Measurements from ENCODE around the gene SH3BGRL3.

The SH3BGRL3 gene

DNA sequence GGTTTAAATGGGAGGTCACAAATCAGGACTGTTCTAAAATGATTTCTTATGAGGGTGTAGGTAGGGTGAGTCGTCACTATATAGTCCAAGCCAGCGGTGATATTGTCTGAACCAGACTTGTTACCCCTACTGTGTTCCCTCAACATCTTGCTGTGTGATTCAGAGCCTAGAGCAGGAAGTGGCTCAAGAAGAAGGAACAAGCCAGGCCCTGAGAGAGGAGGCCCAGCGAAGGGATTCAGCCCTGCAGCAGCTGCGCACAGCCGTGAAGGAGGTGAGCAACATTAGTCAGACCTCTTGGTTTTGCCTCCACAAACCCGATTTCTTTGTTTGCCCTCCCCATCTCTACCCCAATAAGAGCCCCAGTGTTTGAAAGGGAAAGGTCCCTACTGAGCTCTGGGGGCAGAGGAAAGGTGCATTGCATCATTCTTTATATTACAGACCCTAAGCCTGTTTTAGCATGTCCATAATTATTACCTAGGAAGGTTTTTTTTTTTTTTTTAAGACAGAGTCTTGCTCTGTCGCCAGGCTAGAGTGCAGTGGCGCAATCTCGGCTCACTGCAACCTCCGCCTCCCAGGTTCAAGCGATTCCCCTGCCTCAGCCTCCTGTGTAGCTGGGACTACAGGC lies 5.0 kb upstream of the SH3BGRL3 start:
- H3K4ac ChIP-seq (ENCODE audit: low read length), result no peak overlapping the region
- peaks cover 5 to 8% of the 10 kb centered on the region in 2 donors for H3K4me1 ChIP-seq (ENCODE audit: control insufficient read depth in 2 of 2, insufficient read depth in 1 of 2, low read depth in 1 of 2, low read length in 2 of 2)

DNA sequence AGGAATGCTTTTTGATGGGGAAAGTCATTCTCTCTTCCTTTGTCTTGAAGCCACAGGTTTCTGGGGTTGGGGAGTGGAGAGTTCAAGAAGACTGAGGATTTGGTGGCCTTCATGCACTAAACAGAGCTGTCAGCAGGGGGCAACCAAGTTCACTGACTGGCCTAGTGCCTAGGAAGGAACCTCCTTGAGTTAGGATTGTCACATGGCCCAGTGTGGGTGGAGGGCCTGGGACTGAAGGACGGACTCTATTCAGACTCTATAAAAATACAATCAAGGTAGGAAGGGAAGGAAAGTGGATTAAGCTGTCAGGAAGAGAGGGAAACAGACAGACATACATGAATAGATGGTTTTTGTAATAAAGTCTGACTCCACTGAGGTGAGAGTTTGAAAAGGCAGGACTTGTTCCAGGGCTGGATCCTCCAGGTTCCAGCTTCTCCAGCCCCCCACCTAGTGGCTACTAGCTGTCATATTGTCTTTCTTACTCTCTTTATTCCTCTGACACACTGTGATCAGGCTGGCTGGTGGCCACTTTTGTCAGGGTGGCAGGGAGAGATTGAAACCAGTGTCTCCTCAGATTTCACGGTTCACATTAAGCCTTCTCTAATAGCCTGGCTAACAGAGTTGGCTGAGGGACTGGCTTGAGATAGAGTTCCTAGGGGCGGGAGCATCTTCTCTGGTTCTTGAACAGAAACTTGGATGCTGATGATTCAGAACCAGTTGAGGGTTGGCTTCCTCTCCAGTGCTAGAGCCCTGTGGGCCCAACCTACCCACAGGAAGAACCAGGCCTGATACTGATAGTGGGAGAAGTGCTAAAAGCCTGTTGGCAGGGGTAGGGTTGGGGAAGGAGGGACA lies 4.1 kb upstream of the SH3BGRL3 start:
- no peak overlapping the region for H3K18ac ChIP-seq (ENCODE audit: low read length)
- H3K27ac ChIP-seq (replicated peaks; ENCODE audit: low read length), result no peak overlapping the region
- no peak overlapping the region for H3K23ac ChIP-seq (ENCODE audit: low read depth, low read length, poor library complexity)
- no peak overlapping the region for H4K8ac ChIP-seq (ENCODE audit: low read depth, low read length)
- no peak overlapping the region for H2BK120ac ChIP-seq (ENCODE audit: low read depth, low read length)
- H2BK15ac ChIP-seq (ENCODE audit: low read length), result no peak overlapping the region
- no peak overlapping the region for H3K4ac ChIP-seq (ENCODE audit: low read length)
- WGBS, 2 donors (ENCODE audit: extremely low coverage in 2 of 2, insufficient read length in 2 of 2, insufficient replicate concordance in 1 of 2), result no CpG with 5 or more reads among the region's 3 CpGs
- H4K91ac ChIP-seq (ENCODE audit: low read depth, low read length, poor library complexity), result no peak overlapping the region
- H3K4me2 ChIP-seq (ENCODE audit: insufficient read depth, low read length, poor library complexity, severe bottlenecking), result no peak overlapping the region
- peak overlapping the region; percentile 24 for H2AFZ ChIP-seq (ENCODE audit: low read length)
- H3K36me3 ChIP-seq (replicated peaks in 1 of 2; ENCODE audit: control insufficient read depth in 2 of 2, insufficient read depth in 2 of 2, low read length in 2 of 2), result peaks cover 53 to 79% of the 10 kb centered on the region in 2 donors
- no peak overlapping the region for H3K4me3 ChIP-seq (ENCODE audit: low read length in 2 of 2)
- H2BK12ac ChIP-seq (ENCODE audit: low read length), result no peak overlapping the region
- H3K9me3 ChIP-seq (replicated peaks in 1 of 2; ENCODE audit: control insufficient read depth in 2 of 2, insufficient read depth in 1 of 2, low read depth in 1 of 2, low read length in 2 of 2), result no peaks in the 10 kb centered on the region
- H3K9ac ChIP-seq (ENCODE audit: low read depth, low read length, poor library complexity), result no peak overlapping the region
- peaks cover 4% of the 10 kb centered on the region for H3K79me1 ChIP-seq (ENCODE audit: low read depth, low read length)
- H3K4me1 ChIP-seq (ENCODE audit: control insufficient read depth in 2 of 2, insufficient read depth in 1 of 2, low read depth in 1 of 2, low read length in 2 of 2), result peaks cover 9 to 14% of the 10 kb centered on the region in 2 donors
- H3K27me3 ChIP-seq (ENCODE audit: control insufficient read depth in 3 of 3, insufficient read depth in 3 of 3, low read depth in 1 of 3, low read length in 3 of 3), result no peaks in the 10 kb centered on the region
- DNase-seq (ENCODE audit: low spot score), result peak; percentile 76
- H2BK5ac ChIP-seq (ENCODE audit: low read length), result no peak overlapping the region
- no peak overlapping the region for H3K14ac ChIP-seq (ENCODE audit: low read length)
- no peak overlapping the region for H2AK5ac ChIP-seq (ENCODE audit: low read depth, low read length)

More for the DNA sequence above, 5.0 kb upstream of the SH3BGRL3 start:
- peaks cover 0 to 4% of the 10 kb centered on the region in 2 donors for H3K9me3 ChIP-seq (replicated peaks in 1 of 2; ENCODE audit: control insufficient read depth in 2 of 2, insufficient read depth in 1 of 2, low read depth in 1 of 2, low read length in 2 of 2)
- H2BK5ac ChIP-seq (ENCODE audit: low read length), result no peak overlapping the region
- no peaks in the 10 kb centered on the region for H3K27me3 ChIP-seq (ENCODE audit: control insufficient read depth in 3 of 3, insufficient read depth in 3 of 3, low read depth in 1 of 3, low read length in 3 of 3)
- no peak overlapping the region for H3K18ac ChIP-seq (ENCODE audit: low read length)
- H2AFZ ChIP-seq (ENCODE audit: low read length), result no peak overlapping the region
- H3K14ac ChIP-seq (ENCODE audit: low read length), result no peak overlapping the region
- H2BK12ac ChIP-seq (ENCODE audit: low read length), result no peak overlapping the region
- H2AK5ac ChIP-seq (ENCODE audit: low read depth, low read length), result no peak overlapping the region
- no peak overlapping the region for H3K27ac ChIP-seq (replicated peaks; ENCODE audit: low read length)
- H3K79me1 ChIP-seq (ENCODE audit: low read depth, low read length), result peaks cover 2% of the 10 kb centered on the region
- no peak overlapping the region for H4K8ac ChIP-seq (ENCODE audit: low read depth, low read length)
- no peak overlapping the region for H3K4me3 ChIP-seq (ENCODE audit: low read length in 2 of 2)
- H2BK120ac ChIP-seq (ENCODE audit: low read depth, low read length), result no peak overlapping the region
- no peak overlapping the region for H2BK15ac ChIP-seq (ENCODE audit: low read length)
- no peak overlapping the region for H3K9ac ChIP-seq (ENCODE audit: low read depth, low read length, poor library complexity)
- no peak overlapping the region for H3K23ac ChIP-seq (ENCODE audit: low read depth, low read length, poor library complexity)
- peaks cover 59 to 84% of the 10 kb centered on the region in 2 donors for H3K36me3 ChIP-seq (replicated peaks in 1 of 2; ENCODE audit: control insufficient read depth in 2 of 2, insufficient read depth in 2 of 2, low read length in 2 of 2)
- no CpG with 5 or more reads among the region's 11 CpGs for WGBS, 2 donors (ENCODE audit: extremely low coverage in 2 of 2, insufficient read length in 2 of 2, insufficient replicate concordance in 1 of 2)
- H4K91ac ChIP-seq (ENCODE audit: low read depth, low read length, poor library complexity), result no peak overlapping the region
- no peak overlapping the region for H3K4me2 ChIP-seq (ENCODE audit: insufficient read depth, low read length, poor library complexity, severe bottlenecking)
- DNase-seq (ENCODE audit: low spot score), result no peak

DNA sequence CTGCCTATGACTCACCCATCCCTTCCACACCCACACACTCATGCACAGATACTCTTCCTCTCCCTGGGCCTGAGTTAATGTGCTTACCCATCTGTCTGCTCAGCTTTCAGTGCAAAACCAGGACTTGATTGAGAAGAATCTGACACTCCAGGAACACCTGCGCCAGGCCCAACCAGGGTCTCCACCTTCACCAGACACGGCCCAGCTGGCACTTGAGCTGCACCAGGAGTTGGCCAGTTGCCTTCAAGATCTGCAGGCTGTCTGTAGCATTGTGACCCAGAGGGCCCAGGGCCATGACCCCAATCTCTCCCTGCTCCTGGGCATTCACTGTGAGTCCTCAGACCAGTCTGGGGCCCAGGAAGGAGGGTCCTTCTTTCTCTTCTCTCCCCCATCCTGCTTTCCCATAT lies 3.5 kb upstream of the SH3BGRL3 start:
- Histone ChIP-seq H3K4ac (ENCODE audit: low read length) (no peak overlapping the region), H3K4me2 (ENCODE audit: insufficient read depth, low read length, poor library complexity, severe bottlenecking) (no peak overlapping the region), H3K79me1 (ENCODE audit: low read depth, low read length) (peaks cover 4% of the 10 kb centered on the region), H4K8ac (ENCODE audit: low read depth, low read length) (no peak overlapping the region), H2AFZ (ENCODE audit: low read length) (no peak overlapping the region), H3K23ac (ENCODE audit: low read depth, low read length, poor library complexity) (peak overlapping the region; percentile 38), H2BK5ac (ENCODE audit: low read length) (no peak overlapping the region), H3K4me3 (ENCODE audit: low read length in 2 of 2) (no peak overlapping the region), H3K9ac (ENCODE audit: low read depth, low read length, poor library complexity) (no peak overlapping the region), H3K14ac (ENCODE audit: low read length) (no peak overlapping the region), H2BK15ac (ENCODE audit: low read length) (no peak overlapping the region), H4K91ac (ENCODE audit: low read depth, low read length, poor library complexity) (no peak overlapping the region), H3K9me3 (replicated peaks in 1 of 2; ENCODE audit: control insufficient read depth in 2 of 2, insufficient read depth in 1 of 2, low read depth in 1 of 2, low read length in 2 of 2) (no peaks in the 10 kb centered on the region), H3K4me1 (ENCODE audit: control insufficient read depth in 2 of 2, insufficient read depth in 1 of 2, low read depth in 1 of 2, low read length in 2 of 2) (peaks cover 15 to 19% of the 10 kb centered on the region in 2 donors), H2BK120ac (ENCODE audit: low read depth, low read length) (no peak overlapping the region), H2AK5ac (ENCODE audit: low read depth, low read length) (no peak overlapping the region), H2BK12ac (ENCODE audit: low read length) (no peak overlapping the region), H3K27ac (replicated peaks; ENCODE audit: low read length) (no peak overlapping the region), H3K18ac (ENCODE audit: low read length) (no peak overlapping the region), H3K27me3 (ENCODE audit: control insufficient read depth in 3 of 3, insufficient read depth in 3 of 3, low read depth in 1 of 3, low read length in 3 of 3) (no peaks in the 10 kb centered on the region), H3K36me3 (replicated peaks in 1 of 2; ENCODE audit: control insufficient read depth in 2 of 2, insufficient read depth in 2 of 2, low read length in 2 of 2) (peaks cover 48 to 78% of the 10 kb centered on the region in 2 donors)
- WGBS, 2 donors (ENCODE audit: extremely low coverage in 2 of 2, insufficient read length in 2 of 2, insufficient replicate concordance in 1 of 2), result no CpG with 5 or more reads among the region's 2 CpGs
- DNase-seq (ENCODE audit: low spot score), result no peak

DNA sequence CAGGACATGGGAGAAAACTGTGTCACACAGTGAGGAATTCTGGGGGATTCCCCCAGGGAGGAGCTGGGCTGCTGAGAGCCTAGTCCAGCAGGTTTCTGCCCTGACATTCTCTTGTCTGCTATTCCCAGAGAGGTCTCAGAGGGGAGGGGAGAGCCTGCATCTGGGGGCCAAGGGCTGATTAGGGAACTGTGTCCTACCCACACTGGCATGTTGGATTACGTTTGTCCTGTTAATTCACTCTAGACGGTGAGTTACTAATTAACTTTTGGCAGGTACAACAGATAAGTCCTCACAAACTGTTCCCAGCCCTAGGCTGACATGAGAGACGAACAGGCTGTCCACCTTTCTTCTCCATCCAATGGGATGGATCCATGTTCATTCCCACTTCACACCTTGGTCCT lies 2.6 kb upstream of the SH3BGRL3 start:
- Histone ChIP-seq H2BK15ac (ENCODE audit: low read length) (no peak overlapping the region), H3K79me1 (ENCODE audit: low read depth, low read length) (peaks cover 4% of the 10 kb centered on the region), H3K23ac (ENCODE audit: low read depth, low read length, poor library complexity) (no peak overlapping the region), H3K9ac (ENCODE audit: low read depth, low read length, poor library complexity) (no peak overlapping the region), H2BK5ac (ENCODE audit: low read length) (no peak overlapping the region), H3K27me3 (ENCODE audit: control insufficient read depth in 3 of 3, insufficient read depth in 3 of 3, low read depth in 1 of 3, low read length in 3 of 3) (no peaks in the 10 kb centered on the region), H3K4me2 (ENCODE audit: insufficient read depth, low read length, poor library complexity, severe bottlenecking) (no peak overlapping the region), H3K4me3 (ENCODE audit: low read length in 2 of 2) (no peak overlapping the region), H3K18ac (ENCODE audit: low read length) (no peak overlapping the region), H2BK120ac (ENCODE audit: low read depth, low read length) (no peak overlapping the region), H3K14ac (ENCODE audit: low read length) (no peak overlapping the region), H4K91ac (ENCODE audit: low read depth, low read length, poor library complexity) (no peak overlapping the region), H3K4ac (ENCODE audit: low read length) (no peak overlapping the region), H2AFZ (ENCODE audit: low read length) (no peak overlapping the region), H3K27ac (replicated peaks; ENCODE audit: low read length) (no peak overlapping the region), H4K8ac (ENCODE audit: low read depth, low read length) (no peak overlapping the region), H3K36me3 (replicated peaks in 1 of 2; ENCODE audit: control insufficient read depth in 2 of 2, insufficient read depth in 2 of 2, low read length in 2 of 2) (peaks cover 41 to 73% of the 10 kb centered on the region in 2 donors), H2BK12ac (ENCODE audit: low read length) (no peak overlapping the region), H3K9me3 (replicated peaks in 1 of 2; ENCODE audit: control insufficient read depth in 2 of 2, insufficient read depth in 1 of 2, low read depth in 1 of 2, low read length in 2 of 2) (no peaks in the 10 kb centered on the region), H3K4me1 (ENCODE audit: control insufficient read depth in 2 of 2, insufficient read depth in 1 of 2, low read depth in 1 of 2, low read length in 2 of 2) (peaks cover 20 to 26% of the 10 kb centered on the region in 2 donors), H2AK5ac (ENCODE audit: low read depth, low read length) (no peak overlapping the region)
- DNase-seq (ENCODE audit: low spot score), result no peak
- no CpG with 5 or more reads among the region's 3 CpGs for WGBS, 2 donors (ENCODE audit: extremely low coverage in 2 of 2, insufficient read length in 2 of 2, insufficient replicate concordance in 1 of 2)

Data from neuronal stem cell (in vitro differentiated cells).